OCI-LY7 (cell line): ENCODE data around the gene LMTK3. TPM values are rescaled to one million over a fixed set of nuclear protein-coding genes. Genes with fewer than 3 reads are reported as not detected.

Experiments used
- BruUV-seq: library from RNA; stranded (reverse); fragments of 400-500 nt; replicated peaks from 2 replicates; lab custom pipeline; 2021; lab: Mats Ljungman, UMichigan
- CTCF ChIA-PET: fragments of 300-600 bp; sonication (Branson Sonifier 250); formaldehyde crosslinking; loops from one replicate; lab custom pipeline; 2022; ENCODE audit warnings: antibody characterized with exemption; ENCODE audit not compliant: unreplicated experiment; lab: Charles Lee
- POLR2A ChIA-PET: fragments of 300-600 bp; sonication (Branson Sonifier 250); formaldehyde crosslinking; loops from one replicate; lab custom pipeline; 2022; ENCODE audit warnings: antibody characterized with exemption; lab: Charles Lee
- DNase-seq: peaks from one replicate; pipeline ENCODE4 v3.0.0-alpha.2; 2015; ENCODE audit warnings: low spot score
- H2AFZ ChIP-seq: fragments of 200-600 bp; sonication (generic), shearing (Covaris generic); 2 replicates; pipeline ENCODE4 v1.6.1; 2014; ENCODE audit warnings: mild to moderate bottlenecking, antibody characterized with exemption, low read length, moderate library complexity
- H3K27ac ChIP-seq: fragments of 200-600 bp; sonication (generic); 2 replicates; pipeline ENCODE4 v1.5.1; 2014; ENCODE audit warnings: mixed run types, low read depth, mild to moderate bottlenecking, moderate library complexity, low read length, inconsistent platforms; ENCODE audit not compliant: poor library complexity, severe bottlenecking
- H3K36me3 ChIP-seq: fragments of 200-600 bp; sonication (generic); 2 replicates; pipeline ENCODE4 v1.6.1; 2014; ENCODE audit warnings: mild to moderate bottlenecking, antibody characterized with exemption, low read length, moderate library complexity, mixed read lengths; ENCODE audit not compliant: insufficient read depth
- H3K4me1 ChIP-seq: fragments of 200-600 bp; sonication (generic); 2 replicates; pipeline ENCODE4 v1.5.1; 2014; ENCODE audit warnings: mild to moderate bottlenecking, low read length; ENCODE audit not compliant: insufficient read depth, poor library complexity, severe bottlenecking
- H3K4me2 ChIP-seq: fragments of 200-600 bp; sonication (generic); 2 replicates; pipeline ENCODE4 v1.6.1; 2014; ENCODE audit warnings: mild to moderate bottlenecking, low read length
- H3K4me3 ChIP-seq: fragments of 200-600 bp; sonication (generic); 2 replicates; pipeline ENCODE4 v1.5.1; 2014; ENCODE audit warnings: mild to moderate bottlenecking, low read depth, low read length; ENCODE audit not compliant: poor library complexity, severe bottlenecking
- H3K79me2 ChIP-seq: fragments of 200-600 bp; sonication (generic); 2 replicates; pipeline ENCODE4 v1.6.1; 2016; ENCODE audit warnings: low read depth, mild to moderate bottlenecking, low read length, moderate library complexity, mixed read lengths; ENCODE audit not compliant: insufficient read depth
- H3K9me2 ChIP-seq: fragments of 200-600 bp; sonication (generic); 2 replicates; pipeline ENCODE4 v1.6.1; 2016; ENCODE audit warnings: mild to moderate bottlenecking, low read length, mixed read lengths; ENCODE audit not compliant: insufficient read depth
- H3K9me3 ChIP-seq: fragments of 200-600 bp; sonication (generic); 2 replicates; pipeline ENCODE4 v1.6.1; 2014; ENCODE audit warnings: mild to moderate bottlenecking, mixed run types, low read length, mixed read lengths
- H4K20me1 ChIP-seq: fragments of 200-600 bp; sonication (generic); 2 replicates; pipeline ENCODE4 v1.6.1; 2014; ENCODE audit warnings: mild to moderate bottlenecking, antibody characterized with exemption, low read length, moderate library complexity, mixed read lengths; ENCODE audit not compliant: insufficient read depth
- EZH2phosphoT487 ChIP-seq: fragments of 200-600 bp; sonication (generic); IDR thresholded peaks from 2 replicates; pipeline ENCODE4 v1.6.1; 2018; ENCODE audit warnings: low read depth, borderline replicate concordance, mild to moderate bottlenecking, mixed run types, antibody characterized with exemption, low read length, moderate library complexity, mixed read lengths
- intact Hi-C: fragments of 100-400 bp; cut with micrococcal nuclease; formaldehyde crosslinking; loops from one replicate; pipeline ENCODE4 v1.10.0; 2022; ENCODE audit not compliant: unreplicated experiment
- total RNA-seq, 2 experiments: library from RNA; depleted of rRNA in 1 of 2; stranded (reverse); fragments of >200 nt in 1 of 2; shearing (Covaris generic) in 1 of 2; gene quantifications; 2 replicates each; pipeline ENCODE4 v1.2.3, GENCODE V29; 2014 to 2022
- TF ChIP-seq, protein P1 (sequence below): fragments of 200-600 bp; sonication (generic); conservative IDR thresholded peaks from 2 replicates; pipeline ENCODE4 v1.5.1; 2014; ENCODE audit warnings: mild to moderate bottlenecking, antibody characterized with exemption, low read length, moderate library complexity, mixed read lengths

Gene LMTK3
- total RNA-seq, 2 experiments from 2014 or later: 1.3 to 9.7 TPM

DNA sequence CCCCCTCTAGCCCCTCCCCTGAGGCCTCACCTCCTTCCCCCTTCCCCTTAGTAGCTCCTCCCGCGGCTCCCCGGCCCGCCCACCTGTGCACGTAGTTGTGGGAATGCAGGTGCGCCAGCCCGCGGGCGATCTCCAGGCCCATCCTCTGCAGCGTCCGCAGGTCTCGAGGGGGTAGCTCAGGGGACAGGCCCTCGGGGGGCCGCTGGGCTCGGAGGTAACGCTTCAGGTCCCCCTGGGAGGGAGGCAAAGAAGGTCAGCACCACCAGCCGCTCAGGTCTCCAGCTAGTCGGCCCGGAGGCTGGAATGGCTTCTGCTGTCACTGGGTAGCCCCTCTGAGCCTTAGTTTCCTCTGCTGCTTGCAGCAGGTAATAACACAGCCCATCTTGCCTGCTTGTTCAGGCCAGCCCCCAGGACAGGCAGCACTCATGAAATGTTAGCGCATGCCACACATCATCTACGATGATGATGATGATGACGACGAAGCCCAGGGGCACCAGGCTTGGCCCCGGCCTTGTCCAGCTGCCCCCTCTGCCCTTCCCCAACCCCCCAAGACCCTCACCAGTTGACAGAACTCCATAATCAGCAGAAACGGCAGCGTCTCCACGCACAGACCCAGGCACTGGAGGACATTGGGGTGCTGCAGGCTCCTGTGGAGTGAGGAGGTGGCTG lies 9.2 kb downstream of the LMTK3 start:
- BruUV-seq: no TSS peak
- Histone ChIP-seq H4K20me1 (no peaks in the 10 kb centered on the region), H2AFZ (peak overlapping the region; percentile 60; the same call in 1 of the 2 replicates)

DNA sequence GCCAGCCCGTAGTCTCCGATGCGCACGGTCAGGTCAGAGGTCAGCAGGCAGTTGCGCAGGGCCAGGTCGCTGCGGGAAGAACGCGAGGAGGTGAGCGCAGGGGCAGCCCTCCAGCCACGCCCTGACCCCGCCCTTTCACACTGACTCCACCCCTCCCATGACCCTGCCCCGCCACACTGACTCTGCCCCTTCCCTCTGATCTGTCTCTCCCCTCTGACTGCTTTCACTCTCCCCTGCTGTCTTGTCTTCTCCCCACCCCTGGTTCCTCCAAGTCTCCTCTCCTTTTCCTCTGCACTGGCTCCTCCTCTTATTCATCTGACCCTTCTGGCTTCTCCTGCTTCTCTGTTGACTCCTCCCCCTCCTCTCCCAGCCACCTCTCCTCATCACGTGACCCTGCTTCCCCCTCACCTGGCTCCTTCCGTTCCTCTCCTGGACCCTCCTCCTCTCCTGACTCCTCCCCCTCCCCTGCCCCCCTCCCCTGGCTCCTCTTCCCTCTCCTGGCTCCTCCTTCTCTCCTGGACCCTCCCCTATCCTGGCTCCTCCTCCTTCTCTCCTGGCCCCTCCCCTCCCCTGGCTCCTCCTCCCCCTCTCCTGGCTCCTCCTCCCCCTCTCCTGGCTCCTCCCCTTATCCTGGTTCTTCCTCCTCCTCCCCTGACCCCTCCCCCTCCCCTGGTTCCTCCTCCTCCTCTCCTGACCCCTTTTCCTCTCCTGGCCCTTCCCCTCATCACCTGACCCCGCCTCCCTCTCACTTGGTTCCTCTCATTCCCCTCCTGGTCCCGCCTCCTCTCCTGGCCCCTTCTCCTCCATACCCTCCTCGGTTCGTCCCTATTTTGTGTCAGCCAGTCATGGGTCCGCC lies 9.9 kb downstream of the LMTK3 start:
- intact Hi-C loops: loop anchor here (2.0 kb wide), 1 partner anchor 57 kb away; the partner anchor contains the start of gene GRWD1
- peak overlapping the region; percentile 36 for H3K27ac ChIP-seq
- no peaks in the 10 kb centered on the region for H3K36me3 ChIP-seq
- H3K9me3 ChIP-seq: no peaks in the 10 kb centered on the region
- no peaks in the 10 kb centered on the region for H3K79me2 ChIP-seq
- peaks cover 20% of the 10 kb centered on the region for H3K4me1 ChIP-seq
- no peaks in the 10 kb centered on the region for H3K9me2 ChIP-seq
- peak; percentile 94 for DNase-seq
- no peaks in the 10 kb centered on the region for H4K20me1 ChIP-seq
- peak overlapping the region; percentile 65 for H3K4me2 ChIP-seq
- ChIA-PET CTCF (interaction anchor here (0.6 to 1.0 kb wide), 3 partner anchors 12 to 133 kb away, joined by 3 to 8 read pairs (median 5); no protein-coding TSS in a partner anchor), POLR2A (interaction anchor here (0.6 to 1.1 kb wide), 2 partner anchors 9 to 742 kb away, joined by 3 to 9 read pairs; no protein-coding TSS in a partner anchor)
- TF ChIP-seq EZH2phosphoT487: no peak
- TF ChIP-seq, protein P1, sequence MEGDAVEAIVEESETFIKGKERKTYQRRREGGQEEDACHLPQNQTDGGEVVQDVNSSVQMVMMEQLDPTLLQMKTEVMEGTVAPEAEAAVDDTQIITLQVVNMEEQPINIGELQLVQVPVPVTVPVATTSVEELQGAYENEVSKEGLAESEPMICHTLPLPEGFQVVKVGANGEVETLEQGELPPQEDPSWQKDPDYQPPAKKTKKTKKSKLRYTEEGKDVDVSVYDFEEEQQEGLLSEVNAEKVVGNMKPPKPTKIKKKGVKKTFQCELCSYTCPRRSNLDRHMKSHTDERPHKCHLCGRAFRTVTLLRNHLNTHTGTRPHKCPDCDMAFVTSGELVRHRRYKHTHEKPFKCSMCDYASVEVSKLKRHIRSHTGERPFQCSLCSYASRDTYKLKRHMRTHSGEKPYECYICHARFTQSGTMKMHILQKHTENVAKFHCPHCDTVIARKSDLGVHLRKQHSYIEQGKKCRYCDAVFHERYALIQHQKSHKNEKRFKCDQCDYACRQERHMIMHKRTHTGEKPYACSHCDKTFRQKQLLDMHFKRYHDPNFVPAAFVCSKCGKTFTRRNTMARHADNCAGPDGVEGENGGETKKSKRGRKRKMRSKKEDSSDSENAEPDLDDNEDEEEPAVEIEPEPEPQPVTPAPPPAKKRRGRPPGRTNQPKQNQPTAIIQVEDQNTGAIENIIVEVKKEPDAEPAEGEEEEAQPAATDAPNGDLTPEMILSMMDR: no peak
- no TSS peak for BruUV-seq
- peak overlapping the region; percentile 58 for H3K4me3 ChIP-seq
- peak overlapping the region; percentile 62; the same call in 1 of the 2 replicates for H2AFZ ChIP-seq

More for the DNA sequence above, 9.2 kb downstream of the LMTK3 start:
- Histone ChIP-seq H3K27ac (peak overlapping the region; percentile 31), H3K79me2 (no peaks in the 10 kb centered on the region), H3K4me1 (peaks cover 20% of the 10 kb centered on the region), H3K4me2 (peak overlapping the region; percentile 65), H3K9me2 (no peaks in the 10 kb centered on the region), H3K9me3 (no peaks in the 10 kb centered on the region), H3K36me3 (no peaks in the 10 kb centered on the region), H3K4me3 (peak overlapping the region; percentile 19)
- POLR2A ChIA-PET: interaction anchor here (0.6 to 1.1 kb wide), 2 partner anchors 9 to 741 kb away, joined by 3 to 9 read pairs; no protein-coding TSS in a partner anchor
- no peak for DNase-seq
- intact Hi-C loops: loop anchor here (2.0 kb wide), 1 partner anchor 58 kb away; the partner anchor contains the start of gene GRWD1
- CTCF ChIA-PET: interaction anchor here (0.6 to 1.0 kb wide), 3 partner anchors 12 to 132 kb away, joined by 3 to 8 read pairs (median 5); no protein-coding TSS in a partner anchor
- TF ChIP-seq EZH2phosphoT487: no peak
